ENCODE results near the gene DGKD.

- TF ChIP-seq EZH2 (IDR thresholded peaks at IDR 0.05; ENCODE audit: insufficient read depth, low read length) = no peak
- TF ChIP-seq CTCF (IDR thresholded peaks at IDR 0.05; ENCODE audit: insufficient read depth, low read depth, low read length) = no peak
Observed at GRCh38 chr2:233400341-233400740, 46.0 kb downstream of the DGKD start.
